ENCODE results near the gene ITGB1. TPM values are rescaled to one million over a fixed set of nuclear protein-coding genes. Genes with fewer than 3 reads are reported as not detected.
A peak's percentile ranks its signal among the peaks of the same experiment; 100 is the strongest.

ITGB1 gene
- total and polyA plus RNA-seq, 9 of the 15 experiments (the other 6 are each of a cell fraction or from before 2014, with no cell fraction given), result 40.2 to 194 (median 155) TPM

DNA sequence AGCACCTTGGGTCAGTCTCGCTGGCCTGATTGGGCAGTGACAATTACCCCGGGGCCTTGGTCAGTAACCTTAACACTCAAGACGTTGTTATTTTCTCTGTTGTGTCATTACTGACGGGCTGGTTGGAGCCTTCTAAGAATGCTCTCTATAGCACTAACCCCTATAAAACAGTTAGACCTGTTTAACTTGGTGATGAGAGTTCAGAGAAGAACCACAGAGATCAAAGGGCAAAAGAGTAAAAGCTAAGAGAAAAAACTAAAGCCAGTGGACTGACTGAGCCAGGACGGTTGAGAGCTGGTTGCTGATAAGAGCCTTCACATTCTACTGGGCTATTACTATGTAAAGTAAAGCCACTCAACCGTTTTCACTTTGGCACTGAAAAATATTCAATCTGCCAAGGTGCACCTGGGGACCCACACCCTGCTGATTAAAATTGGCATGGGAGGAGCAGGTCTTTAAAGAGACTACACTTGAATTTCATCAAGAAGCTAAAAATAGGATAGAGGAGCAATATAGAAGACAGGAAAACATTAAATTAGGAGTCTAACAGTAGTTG, 13.6 kb upstream of the ITGB1 start (continued):
- TF ChIP-seq, protein P1, sequence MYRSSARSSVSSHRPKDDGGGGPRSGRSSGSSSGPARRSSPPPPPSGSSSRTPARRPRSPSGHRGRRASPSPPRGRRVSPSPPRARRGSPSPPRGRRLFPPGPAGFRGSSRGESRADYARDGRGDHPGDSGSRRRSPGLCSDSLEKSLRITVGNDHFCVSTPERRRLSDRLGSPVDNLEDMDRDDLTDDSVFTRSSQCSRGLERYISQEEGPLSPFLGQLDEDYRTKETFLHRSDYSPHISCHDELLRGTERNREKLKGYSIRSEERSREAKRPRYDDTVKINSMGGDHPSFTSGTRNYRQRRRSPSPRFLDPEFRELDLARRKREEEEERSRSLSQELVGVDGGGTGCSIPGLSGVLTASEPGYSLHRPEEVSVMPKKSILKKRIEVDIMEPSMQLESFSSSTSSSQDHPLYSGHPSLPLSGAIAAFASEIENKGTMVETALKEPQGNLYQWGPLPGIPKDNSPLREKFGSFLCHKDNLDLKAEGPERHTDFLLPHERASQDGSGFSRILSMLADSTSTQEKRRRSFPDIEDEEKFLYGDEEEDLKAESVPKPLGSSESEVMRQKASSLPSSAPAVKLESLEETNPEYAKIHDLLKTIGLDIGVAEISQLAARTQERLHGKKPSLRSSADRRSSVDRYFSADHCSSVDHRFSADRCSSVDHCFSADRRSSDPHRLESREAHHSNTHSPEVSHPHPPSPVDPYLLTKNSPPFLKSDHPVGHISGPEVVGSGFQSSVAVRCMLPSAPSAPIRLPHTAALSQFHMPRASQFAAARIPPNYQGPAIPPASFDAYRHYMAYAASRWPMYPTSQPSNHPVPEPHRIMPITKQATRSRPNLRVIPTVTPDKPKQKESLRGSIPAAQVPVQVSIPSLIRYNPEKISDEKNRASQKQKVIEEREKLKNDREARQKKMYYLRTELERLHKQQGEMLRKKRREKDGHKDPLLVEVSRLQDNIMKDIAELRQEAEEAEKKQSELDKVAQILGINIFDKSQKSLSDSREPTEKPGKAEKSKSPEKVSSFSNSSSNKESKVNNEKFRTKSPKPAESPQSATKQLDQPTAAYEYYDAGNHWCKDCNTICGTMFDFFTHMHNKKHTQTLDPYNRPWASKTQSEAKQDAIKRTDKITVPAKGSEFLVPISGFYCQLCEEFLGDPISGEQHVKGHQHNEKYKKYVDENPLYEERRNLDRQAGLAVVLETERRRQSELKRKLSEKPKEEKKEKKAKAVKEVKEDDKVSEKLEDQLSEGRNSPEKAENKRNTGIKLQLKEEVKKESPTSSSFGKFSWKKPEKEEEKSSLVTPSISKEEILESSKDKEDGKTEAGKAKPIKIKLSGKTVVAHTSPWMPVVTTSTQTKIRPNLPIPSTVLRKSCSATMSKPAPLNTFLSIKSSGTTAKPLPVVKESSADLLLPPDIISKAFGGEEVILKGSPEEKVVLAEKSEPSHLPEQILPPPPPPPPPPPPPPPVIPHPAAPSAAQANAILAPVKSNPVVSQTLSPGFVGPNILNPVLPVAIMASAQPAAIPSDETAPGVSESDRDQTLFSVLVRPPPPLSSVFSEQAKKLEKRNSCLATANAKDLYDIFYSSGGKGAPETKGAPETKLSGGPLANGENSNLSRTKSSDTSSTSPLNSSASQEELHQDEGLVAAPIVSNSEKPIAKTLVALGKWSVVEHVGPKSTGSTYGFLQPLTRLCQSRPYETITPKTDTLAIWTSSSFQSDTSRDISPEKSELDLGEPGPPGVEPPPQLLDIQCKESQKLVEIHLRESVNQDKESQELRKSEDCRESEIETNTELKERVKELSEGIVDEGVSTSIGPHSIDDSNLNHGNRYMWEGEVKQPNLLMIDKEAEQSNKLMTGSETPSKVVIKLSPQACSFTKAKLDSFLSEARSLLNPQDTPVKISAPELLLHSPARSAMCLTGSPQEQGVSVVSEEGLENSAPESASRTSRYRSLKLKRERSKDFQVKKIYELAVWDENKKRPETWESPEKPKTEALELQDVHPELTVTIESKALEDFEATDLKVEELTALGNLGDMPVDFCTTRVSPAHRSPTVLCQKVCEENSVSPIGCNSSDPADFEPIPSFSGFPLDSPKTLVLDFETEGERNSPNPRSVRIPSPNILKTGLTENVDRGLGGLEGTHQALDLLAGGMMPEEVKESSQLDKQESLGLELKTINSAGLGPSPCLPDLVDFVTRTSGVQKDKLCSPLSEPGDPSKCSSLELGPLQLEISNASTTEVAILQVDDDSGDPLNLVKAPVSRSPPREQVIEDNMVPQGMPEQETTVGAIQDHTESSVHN (IDR thresholded peaks at IDR 0.05; ENCODE audit: borderline replicate concordance in 1 of 2, low read depth in 1 of 2), result no peak
- no peak for TF ChIP-seq BRD4 (IDR thresholded peaks at IDR 0.05)
- TF ChIP-seq ZNF699 (CRISPR knock-in tag; IDR thresholded peaks at IDR 0.05; ENCODE audit: insufficient replicate concordance), result no peak
- no peak for TF ChIP-seq ZNF436 (CRISPR knock-in tag; IDR thresholded peaks at IDR 0.05)
- TF ChIP-seq MTA3 (IDR thresholded peaks at IDR 0.05; ENCODE audit: borderline replicate concordance), result no peak
- TF ChIP-seq RBM15 (IDR thresholded peaks at IDR 0.05; ENCODE audit: insufficient read depth, low read length), result no peak
- no peak for TF ChIP-seq ZNF644 (tag; IDR thresholded peaks at IDR 0.05; ENCODE audit: low read depth)
- TF ChIP-seq, protein P2, sequence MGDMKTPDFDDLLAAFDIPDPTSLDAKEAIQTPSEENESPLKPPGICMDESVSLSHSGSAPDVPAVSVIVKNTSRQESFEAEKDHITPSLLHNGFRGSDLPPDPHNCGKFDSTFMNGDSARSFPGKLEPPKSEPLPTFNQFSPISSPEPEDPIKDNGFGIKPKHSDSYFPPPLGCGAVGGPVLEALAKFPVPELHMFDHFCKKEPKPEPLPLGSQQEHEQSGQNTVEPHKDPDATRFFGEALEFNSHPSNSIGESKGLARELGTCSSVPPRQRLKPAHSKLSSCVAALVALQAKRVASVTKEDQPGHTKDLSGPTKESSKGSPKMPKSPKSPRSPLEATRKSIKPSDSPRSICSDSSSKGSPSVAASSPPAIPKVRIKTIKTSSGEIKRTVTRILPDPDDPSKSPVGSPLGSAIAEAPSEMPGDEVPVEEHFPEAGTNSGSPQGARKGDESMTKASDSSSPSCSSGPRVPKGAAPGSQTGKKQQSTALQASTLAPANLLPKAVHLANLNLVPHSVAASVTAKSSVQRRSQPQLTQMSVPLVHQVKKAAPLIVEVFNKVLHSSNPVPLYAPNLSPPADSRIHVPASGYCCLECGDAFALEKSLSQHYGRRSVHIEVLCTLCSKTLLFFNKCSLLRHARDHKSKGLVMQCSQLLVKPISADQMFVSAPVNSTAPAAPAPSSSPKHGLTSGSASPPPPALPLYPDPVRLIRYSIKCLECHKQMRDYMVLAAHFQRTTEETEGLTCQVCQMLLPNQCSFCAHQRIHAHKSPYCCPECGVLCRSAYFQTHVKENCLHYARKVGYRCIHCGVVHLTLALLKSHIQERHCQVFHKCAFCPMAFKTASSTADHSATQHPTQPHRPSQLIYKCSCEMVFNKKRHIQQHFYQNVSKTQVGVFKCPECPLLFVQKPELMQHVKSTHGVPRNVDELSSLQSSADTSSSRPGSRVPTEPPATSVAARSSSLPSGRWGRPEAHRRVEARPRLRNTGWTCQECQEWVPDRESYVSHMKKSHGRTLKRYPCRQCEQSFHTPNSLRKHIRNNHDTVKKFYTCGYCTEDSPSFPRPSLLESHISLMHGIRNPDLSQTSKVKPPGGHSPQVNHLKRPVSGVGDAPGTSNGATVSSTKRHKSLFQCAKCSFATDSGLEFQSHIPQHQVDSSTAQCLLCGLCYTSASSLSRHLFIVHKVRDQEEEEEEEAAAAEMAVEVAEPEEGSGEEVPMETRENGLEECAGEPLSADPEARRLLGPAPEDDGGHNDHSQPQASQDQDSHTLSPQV (IDR thresholded peaks at IDR 0.05), result peak; percentile 67; the same call in 1 of the 2 replicates
- no peak for TF ChIP-seq ZNF165 (CRISPR knock-in tag; IDR thresholded peaks at IDR 0.05; ENCODE audit: borderline replicate concordance)
- TF ChIP-seq, protein P3, sequence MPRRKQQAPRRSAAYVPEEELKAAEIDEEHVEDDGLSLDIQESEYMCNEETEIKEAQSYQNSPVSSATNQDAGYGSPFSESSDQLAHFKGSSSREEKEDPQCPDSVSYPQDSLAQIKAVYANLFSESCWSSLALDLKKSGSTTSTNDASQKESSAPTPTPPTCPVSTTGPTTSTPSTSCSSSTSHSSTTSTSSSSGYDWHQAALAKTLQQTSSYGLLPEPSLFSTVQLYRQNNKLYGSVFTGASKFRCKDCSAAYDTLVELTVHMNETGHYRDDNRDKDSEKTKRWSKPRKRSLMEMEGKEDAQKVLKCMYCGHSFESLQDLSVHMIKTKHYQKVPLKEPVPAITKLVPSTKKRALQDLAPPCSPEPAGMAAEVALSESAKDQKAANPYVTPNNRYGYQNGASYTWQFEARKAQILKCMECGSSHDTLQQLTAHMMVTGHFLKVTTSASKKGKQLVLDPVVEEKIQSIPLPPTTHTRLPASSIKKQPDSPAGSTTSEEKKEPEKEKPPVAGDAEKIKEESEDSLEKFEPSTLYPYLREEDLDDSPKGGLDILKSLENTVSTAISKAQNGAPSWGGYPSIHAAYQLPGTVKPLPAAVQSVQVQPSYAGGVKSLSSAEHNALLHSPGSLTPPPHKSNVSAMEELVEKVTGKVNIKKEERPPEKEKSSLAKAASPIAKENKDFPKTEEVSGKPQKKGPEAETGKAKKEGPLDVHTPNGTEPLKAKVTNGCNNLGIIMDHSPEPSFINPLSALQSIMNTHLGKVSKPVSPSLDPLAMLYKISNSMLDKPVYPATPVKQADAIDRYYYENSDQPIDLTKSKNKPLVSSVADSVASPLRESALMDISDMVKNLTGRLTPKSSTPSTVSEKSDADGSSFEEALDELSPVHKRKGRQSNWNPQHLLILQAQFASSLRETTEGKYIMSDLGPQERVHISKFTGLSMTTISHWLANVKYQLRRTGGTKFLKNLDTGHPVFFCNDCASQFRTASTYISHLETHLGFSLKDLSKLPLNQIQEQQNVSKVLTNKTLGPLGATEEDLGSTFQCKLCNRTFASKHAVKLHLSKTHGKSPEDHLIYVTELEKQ (CRISPR knock-in tag; IDR thresholded peaks at IDR 0.05), result no peak
- no peak for TF ChIP-seq ZBTB7A (IDR thresholded peaks at IDR 0.05; ENCODE audit: borderline replicate concordance, control insufficient read depth, low read depth, low read length)
